ENCODE data around the gene FNBP1. TPM values are rescaled to one million over a fixed set of nuclear protein-coding genes. Genes with fewer than 3 reads are reported as not detected.
A peak's percentile ranks its signal among the peaks of the same experiment; 100 is the strongest.

The FNBP1 gene
- polyA plus RNA-seq, 3 donors, result 37.6 to 60.7 (median 51.4) TPM

- no peak for DNase-seq
- no peak overlapping the region for H3K9ac ChIP-seq (ENCODE audit: insufficient read depth, low read length, poor library complexity, severe bottlenecking)
- H4K20me1 ChIP-seq (ENCODE audit: insufficient read depth, low read length), result no peaks in the 10 kb centered on the region
- H3K27me3 Mint-ChIP-seq (ENCODE audit: low read depth in 3 of 3), result peaks cover 0 to 3% (median 1%) of the 10 kb centered on the region in 3 donors
- no peak overlapping the region for H2AFZ ChIP-seq (ENCODE audit: insufficient read depth, low read depth, low read length, poor library complexity, severe bottlenecking)
- H3K79me2 ChIP-seq (ENCODE audit: insufficient read depth, low read length), result peaks cover 14% of the 10 kb centered on the region
- peak overlapping the region in 1 of 2 donors; percentile 20 for H3K27ac ChIP-seq (ENCODE audit: low read depth in 1 of 2, low read length in 2 of 2)
- H3K36me3 Mint-ChIP-seq, result peaks cover 62 to 88% of the 10 kb centered on the region in 2 donors
- no peak overlapping the region for H3K4me2 ChIP-seq (replicated peaks; ENCODE audit: extremely low read depth, low read length, poor library complexity, severe bottlenecking)
- TF ChIP-seq CTCF (IDR thresholded peaks at IDR 0.05), result no peak
- no CpG with 5 or more reads among the region's 4 CpGs for WGBS (ENCODE audit: insufficient coverage)
- no peak overlapping the region for H3K4me3 Mint-ChIP-seq
- peaks cover 0 to 2% (median 0%) of the 10 kb centered on the region in 7 donors for H3K9me3 Mint-ChIP-seq
- H3K4me1 Mint-ChIP-seq, result peaks cover 12% of the 10 kb centered on the region
- H3K27me3 ChIP-seq (ENCODE audit: control insufficient read depth in 2 of 2, insufficient read depth in 2 of 2, low read length in 2 of 2), result no peaks in the 10 kb centered on the region
- peaks cover 10 to 11% of the 10 kb centered on the region in 2 donors for H3K4me1 ChIP-seq (ENCODE audit: control insufficient read depth in 1 of 2, insufficient read depth in 2 of 2, low read length in 2 of 2)
- H3K36me3 ChIP-seq (replicated peaks in 1 of 2; ENCODE audit: control insufficient read depth in 1 of 2, insufficient read depth in 2 of 2, low read length in 2 of 2), result peaks cover 55 to 86% of the 10 kb centered on the region in 2 donors
- intact Hi-C loops (cut with micrococcal nuclease), result no loop called here
- no peak overlapping the region for H3K4me3 ChIP-seq (replicated peaks in 1 of 3; ENCODE audit: low read depth in 2 of 3, low read length in 3 of 3)
- H3K27ac Mint-ChIP-seq, result no peak overlapping the region
- H3K9me3 ChIP-seq (replicated peaks in 1 of 2; ENCODE audit: control insufficient read depth in 1 of 2, insufficient read depth in 1 of 2, low read length in 2 of 2), result no peaks in the 10 kb centered on the region
Measured at GRCh38 chr9:129908906-129909305, 134.1 kb downstream of the FNBP1 start.

- no peak for DNase-seq
- Histone ChIP-seq H3K36me3 (replicated peaks in 1 of 2; ENCODE audit: control insufficient read depth in 1 of 2, insufficient read depth in 2 of 2, low read length in 2 of 2) (peaks cover 60 to 84% of the 10 kb centered on the region in 2 donors), H3K27me3 (ENCODE audit: control insufficient read depth in 2 of 2, insufficient read depth in 2 of 2, low read length in 2 of 2) (no peaks in the 10 kb centered on the region), H3K9me3 (replicated peaks in 1 of 2; ENCODE audit: control insufficient read depth in 1 of 2, insufficient read depth in 1 of 2, low read length in 2 of 2) (no peaks in the 10 kb centered on the region), H3K9ac (ENCODE audit: insufficient read depth, low read length, poor library complexity, severe bottlenecking) (no peak overlapping the region), H3K4me1 (ENCODE audit: control insufficient read depth in 1 of 2, insufficient read depth in 2 of 2, low read length in 2 of 2) (peaks cover 10 to 11% of the 10 kb centered on the region in 2 donors), H3K27ac (ENCODE audit: low read depth in 1 of 2, low read length in 2 of 2) (no peak overlapping the region), H3K4me3 (replicated peaks in 1 of 3; ENCODE audit: low read depth in 2 of 3, low read length in 3 of 3) (no peak overlapping the region), H3K4me2 (replicated peaks; ENCODE audit: extremely low read depth, low read length, poor library complexity, severe bottlenecking) (no peak overlapping the region), H3K79me2 (ENCODE audit: insufficient read depth, low read length) (peaks cover 12% of the 10 kb centered on the region), H2AFZ (ENCODE audit: insufficient read depth, low read depth, low read length, poor library complexity, severe bottlenecking) (no peak overlapping the region), H4K20me1 (ENCODE audit: insufficient read depth, low read length) (no peaks in the 10 kb centered on the region)
- TF ChIP-seq CTCF (IDR thresholded peaks at IDR 0.05), result no peak
- intact Hi-C loops (cut with micrococcal nuclease), result no loop called here
- Mint-ChIP-seq H3K4me1 (peaks cover 12% of the 10 kb centered on the region), H3K27ac (peak overlapping the region in 3 of 7 donors; percentile 16 to 46 (median 22)), H3K27me3 (ENCODE audit: low read depth in 3 of 3) (peaks cover 0 to 4% (median 0%) of the 10 kb centered on the region in 3 donors), H3K36me3 (peaks cover 64 to 88% of the 10 kb centered on the region in 2 donors), H3K9me3 (peaks cover 0 to 2% (median 0%) of the 10 kb centered on the region in 7 donors), H3K4me3 (no peak overlapping the region)
- WGBS (ENCODE audit: insufficient coverage), result no CpG with 5 or more reads among the region's 4 CpGs
Measured at GRCh38 chr9:129907201-129907600, 135.8 kb downstream of the FNBP1 start.
